Cardiac fibroblast (primary cell): ENCODE data around the gene GUCY1A2.
"Not testable (repeated sequence)": the region's sequence is repeated elsewhere in the genome, so short reads cannot be mapped to it uniquely, and the experiment has no call there.

Experiments
- DNase-seq, 2 donors: peaks; one replicate each; pipeline versions ENCODE4 v3.0.0 to v3.0.0-alpha.2; 2010; ENCODE audit warnings: low read depth in 2 of 2
- H3K4me3 ChIP-seq, 2 donors: replicated peaks in 1 of 2; 1 replicate in 1 of 2; 2 replicates in 1 of 2; pipeline ENCODE4 v1.5.1; 2011; ENCODE audit warnings: low read depth in 2 of 2, low read length in 2 of 2, mild to moderate bottlenecking in 2 of 2, moderate library complexity in 1 of 2
- TF ChIP-seq, protein P1 (sequence below): IDR thresholded peaks from one replicate; pipeline ENCODE4 v1.5.1; 2011; ENCODE audit warnings: low read depth, mild to moderate bottlenecking, low read length, inconsistent platforms

The GUCY1A2 gene

GRCh38 chr11:106828976-106829375, 189.3 kb downstream of the GUCY1A2 start:
- TF ChIP-seq, protein P1, sequence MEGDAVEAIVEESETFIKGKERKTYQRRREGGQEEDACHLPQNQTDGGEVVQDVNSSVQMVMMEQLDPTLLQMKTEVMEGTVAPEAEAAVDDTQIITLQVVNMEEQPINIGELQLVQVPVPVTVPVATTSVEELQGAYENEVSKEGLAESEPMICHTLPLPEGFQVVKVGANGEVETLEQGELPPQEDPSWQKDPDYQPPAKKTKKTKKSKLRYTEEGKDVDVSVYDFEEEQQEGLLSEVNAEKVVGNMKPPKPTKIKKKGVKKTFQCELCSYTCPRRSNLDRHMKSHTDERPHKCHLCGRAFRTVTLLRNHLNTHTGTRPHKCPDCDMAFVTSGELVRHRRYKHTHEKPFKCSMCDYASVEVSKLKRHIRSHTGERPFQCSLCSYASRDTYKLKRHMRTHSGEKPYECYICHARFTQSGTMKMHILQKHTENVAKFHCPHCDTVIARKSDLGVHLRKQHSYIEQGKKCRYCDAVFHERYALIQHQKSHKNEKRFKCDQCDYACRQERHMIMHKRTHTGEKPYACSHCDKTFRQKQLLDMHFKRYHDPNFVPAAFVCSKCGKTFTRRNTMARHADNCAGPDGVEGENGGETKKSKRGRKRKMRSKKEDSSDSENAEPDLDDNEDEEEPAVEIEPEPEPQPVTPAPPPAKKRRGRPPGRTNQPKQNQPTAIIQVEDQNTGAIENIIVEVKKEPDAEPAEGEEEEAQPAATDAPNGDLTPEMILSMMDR = no peak
- H3K4me3 ChIP-seq = no peak overlapping the region
- no peak for DNase-seq

GRCh38 chr11:106828576-106828975, 189.7 kb downstream of the GUCY1A2 start:
- H3K4me3 ChIP-seq = no peak overlapping the region
- no peak for DNase-seq
- TF ChIP-seq, protein P1 = no peak

- DNase-seq = no peak
- no peak overlapping the region for H3K4me3 ChIP-seq
- TF ChIP-seq, protein P1 = no peak
Observed at GRCh38 chr11:106827687-106828086, 190.6 kb downstream of the GUCY1A2 start.

DNA sequence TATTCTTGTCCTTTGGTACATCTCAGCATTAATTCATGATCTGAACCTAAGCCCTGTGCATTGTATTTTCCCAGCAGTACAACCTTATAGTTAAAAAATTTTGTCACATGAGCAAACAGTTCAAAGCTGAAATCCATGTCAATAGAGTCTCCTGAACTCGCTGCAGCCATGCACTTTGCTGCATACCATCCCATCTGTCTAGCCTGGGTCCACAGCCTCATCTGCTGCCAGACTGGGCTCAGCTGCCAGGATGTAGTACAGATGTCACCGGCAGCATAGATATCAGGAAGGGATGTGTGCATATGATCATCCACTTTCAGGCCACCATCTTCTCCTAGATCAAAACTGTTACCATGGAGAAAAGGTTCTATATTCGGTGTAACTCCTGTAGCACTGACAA, 191.7 kb downstream of the GUCY1A2 start:
- H3K4me3 ChIP-seq, DNase-seq: not testable (repeated sequence)

DNA sequence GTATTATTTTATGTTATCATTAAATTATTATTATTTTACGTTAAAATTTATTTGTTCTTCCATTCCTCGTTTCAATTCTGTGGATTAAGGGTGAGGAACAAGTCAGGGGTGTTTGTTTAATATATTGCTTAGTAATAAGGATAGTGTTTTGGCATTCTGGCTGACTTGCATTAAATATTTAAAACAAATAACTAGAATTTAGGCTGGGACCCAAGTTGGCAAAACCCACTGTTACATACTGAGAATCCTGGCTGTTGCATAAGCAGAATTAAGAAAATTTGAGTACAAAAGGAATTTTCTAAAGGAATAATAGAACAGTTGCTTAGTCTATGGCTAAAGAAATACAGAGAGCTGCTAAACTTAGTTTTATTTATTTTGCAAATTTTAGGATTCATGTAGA, 196.4 kb downstream of the GUCY1A2 start:
- TF ChIP-seq, protein P1 = no peak
- peak in 1 of 2 donors; percentile 1 for DNase-seq
- no peak overlapping the region for H3K4me3 ChIP-seq

GRCh38 chr11:106821291-106821690, 197.0 kb downstream of the GUCY1A2 start:
- TF ChIP-seq, protein P1 = no peak
- DNase-seq = no peak

DNA sequence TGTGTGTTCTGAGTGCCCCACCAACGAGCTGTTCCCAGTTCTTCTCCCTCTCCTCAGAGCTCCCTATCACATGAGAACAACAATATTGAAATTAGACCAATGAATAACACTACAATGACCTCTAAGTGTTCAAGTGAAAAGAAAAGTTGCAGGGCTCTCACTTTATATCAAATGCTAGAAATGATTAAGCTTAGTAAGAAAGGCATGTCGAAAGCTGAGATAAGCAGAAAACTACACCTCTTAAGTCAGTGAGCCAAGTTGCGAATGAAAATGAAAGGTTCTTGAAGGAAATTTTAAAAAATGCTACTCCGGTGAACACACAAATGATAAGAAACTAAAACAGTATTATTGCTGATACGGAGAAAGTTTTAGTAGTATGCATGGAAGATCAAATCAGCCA, 199.8 kb downstream of the GUCY1A2 start:
- TF ChIP-seq, protein P1 = no peak
- DNase-seq = no peak
- H3K4me3 ChIP-seq = no peak overlapping the region

More at GRCh38 chr11:106821291-106821690, 197.0 kb downstream of the GUCY1A2 start:
- no peak overlapping the region for H3K4me3 ChIP-seq

- DNase-seq = no peak
- TF ChIP-seq, protein P1 = no peak
- H3K4me3 ChIP-seq = no peak overlapping the region
Observed at GRCh38 chr11:106815209-106815608, 203.1 kb downstream of the GUCY1A2 start.
